GM10847 (cell line): ENCODE data around the gene CLCA4.

Experiments
- POLR2A ChIP-seq: IDR thresholded peaks from 2 replicates; pipeline ENCODE4 v1.6.1; 2011; ENCODE audit not compliant: insufficient read length; ENCODE audit errors: extremely low read depth

The CLCA4 gene, protein sequence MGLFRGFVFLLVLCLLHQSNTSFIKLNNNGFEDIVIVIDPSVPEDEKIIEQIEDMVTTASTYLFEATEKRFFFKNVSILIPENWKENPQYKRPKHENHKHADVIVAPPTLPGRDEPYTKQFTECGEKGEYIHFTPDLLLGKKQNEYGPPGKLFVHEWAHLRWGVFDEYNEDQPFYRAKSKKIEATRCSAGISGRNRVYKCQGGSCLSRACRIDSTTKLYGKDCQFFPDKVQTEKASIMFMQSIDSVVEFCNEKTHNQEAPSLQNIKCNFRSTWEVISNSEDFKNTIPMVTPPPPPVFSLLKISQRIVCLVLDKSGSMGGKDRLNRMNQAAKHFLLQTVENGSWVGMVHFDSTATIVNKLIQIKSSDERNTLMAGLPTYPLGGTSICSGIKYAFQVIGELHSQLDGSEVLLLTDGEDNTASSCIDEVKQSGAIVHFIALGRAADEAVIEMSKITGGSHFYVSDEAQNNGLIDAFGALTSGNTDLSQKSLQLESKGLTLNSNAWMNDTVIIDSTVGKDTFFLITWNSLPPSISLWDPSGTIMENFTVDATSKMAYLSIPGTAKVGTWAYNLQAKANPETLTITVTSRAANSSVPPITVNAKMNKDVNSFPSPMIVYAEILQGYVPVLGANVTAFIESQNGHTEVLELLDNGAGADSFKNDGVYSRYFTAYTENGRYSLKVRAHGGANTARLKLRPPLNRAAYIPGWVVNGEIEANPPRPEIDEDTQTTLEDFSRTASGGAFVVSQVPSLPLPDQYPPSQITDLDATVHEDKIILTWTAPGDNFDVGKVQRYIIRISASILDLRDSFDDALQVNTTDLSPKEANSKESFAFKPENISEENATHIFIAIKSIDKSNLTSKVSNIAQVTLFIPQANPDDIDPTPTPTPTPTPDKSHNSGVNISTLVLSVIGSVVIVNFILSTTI

DNA sequence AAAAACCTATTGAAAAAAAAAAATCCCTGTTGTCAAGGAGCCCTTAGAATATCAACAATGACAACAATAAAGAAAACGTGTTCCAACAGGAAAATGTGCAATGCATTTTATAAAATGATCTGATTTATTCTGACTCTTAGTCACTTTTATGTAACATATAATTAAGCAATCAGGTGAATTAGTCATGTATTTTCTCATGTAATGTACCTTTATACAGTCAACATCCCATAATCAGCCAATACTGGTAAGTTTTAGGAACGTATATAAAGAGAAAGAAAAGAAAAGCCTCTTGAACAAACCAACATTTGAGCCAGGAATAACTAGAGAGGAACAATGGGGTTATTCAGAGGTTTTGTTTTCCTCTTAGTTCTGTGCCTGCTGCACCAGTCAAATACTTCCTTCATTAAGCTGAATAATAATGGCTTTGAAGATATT is at the start of gene CLCA4:
Gene CLCA4 (plus strand): TSS at position 292 of the 435 bp plus-strand sequence. CDS start 42 bp downstream, at position 334.
- no peak for TF ChIP-seq POLR2A

DNA sequence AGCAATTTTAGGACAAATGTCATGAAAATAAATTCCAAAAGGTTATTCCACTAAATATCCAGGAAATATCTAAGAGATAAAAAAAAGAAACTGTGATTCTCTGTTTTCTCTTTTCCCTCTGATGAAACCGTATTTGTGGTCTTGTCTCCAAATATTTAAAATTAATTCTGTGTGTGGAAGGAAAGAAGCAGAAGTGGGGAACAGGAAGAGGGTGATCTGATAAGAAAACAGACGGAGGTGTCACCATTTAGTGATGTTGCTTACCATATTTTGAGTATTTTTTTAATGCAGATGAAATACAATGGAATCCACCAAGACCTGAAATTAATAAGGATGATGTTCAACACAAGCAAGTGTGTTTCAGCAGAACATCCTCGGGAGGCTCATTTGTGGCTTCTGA is 48.6 kb upstream of the CLCA4 start:
- no peak for TF ChIP-seq POLR2A

DNA sequence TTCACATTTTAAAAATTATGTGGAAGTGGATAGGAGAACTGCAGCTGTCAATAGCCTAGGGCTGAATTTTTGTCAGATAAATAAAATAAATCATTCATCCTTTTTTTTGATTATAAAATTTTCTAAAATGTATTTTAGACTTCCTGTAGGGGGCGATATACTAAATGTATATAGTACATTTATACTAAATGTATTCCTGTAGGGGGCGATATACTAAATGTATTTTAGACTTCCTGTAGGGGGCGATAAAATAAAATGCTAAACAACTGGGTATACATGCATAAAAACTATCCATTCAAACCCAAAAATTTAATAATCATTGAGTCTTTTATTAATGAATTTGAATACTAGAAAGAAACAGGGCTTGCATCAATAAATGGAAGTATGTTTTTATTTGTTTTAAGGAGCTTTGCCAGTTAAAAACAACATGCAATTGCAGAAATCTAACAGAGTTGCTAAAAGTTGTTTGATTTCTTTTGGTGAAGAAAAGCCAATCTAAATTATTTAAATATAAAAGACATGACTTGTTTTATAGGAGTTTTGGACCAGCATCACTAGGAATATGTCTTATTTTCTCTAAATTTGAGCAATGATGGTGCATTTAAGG is 46.8 kb upstream of the CLCA4 start:
- no peak for TF ChIP-seq POLR2A

GRCh38 chr1:86500714-86501113 is 46.2 kb upstream of the CLCA4 start:
- no peak for TF ChIP-seq POLR2A

DNA sequence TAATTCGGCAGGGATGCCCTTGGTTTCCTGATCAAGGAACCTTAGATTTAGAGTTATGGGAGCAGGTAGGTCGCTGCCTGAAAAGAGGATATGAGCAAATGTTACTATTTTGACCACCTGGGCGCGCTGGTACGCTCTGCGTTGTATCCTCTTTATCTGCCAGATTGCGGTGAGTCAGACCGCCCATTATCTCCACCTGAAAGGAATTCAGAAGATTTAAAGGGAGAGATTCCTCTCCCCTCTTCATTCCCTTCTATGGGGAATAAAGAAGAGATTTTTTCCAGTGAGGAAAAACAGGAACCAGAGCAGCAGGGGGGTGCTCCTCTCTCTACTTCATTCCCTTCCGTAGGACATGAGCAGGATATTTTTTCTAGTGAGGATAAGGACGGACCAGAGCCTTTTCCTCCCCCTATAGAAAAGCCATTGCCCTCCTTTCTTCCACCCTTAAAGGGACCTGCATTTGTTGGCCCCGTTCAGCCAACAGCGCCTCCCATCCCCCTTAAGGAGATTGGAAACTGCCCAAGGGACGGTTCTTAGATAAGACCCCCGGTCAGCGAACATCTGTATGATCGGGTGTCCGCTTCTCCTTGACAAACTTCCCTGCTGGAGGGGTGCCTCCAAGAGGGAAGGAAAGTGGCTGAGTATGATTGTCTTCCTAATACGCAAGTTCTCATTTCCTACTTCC is 44.0 kb upstream of the CLCA4 start:
- no peak for TF ChIP-seq POLR2A

- TF ChIP-seq POLR2A: no peak
These were observed 43.3 kb upstream of the CLCA4 start for GRCh38 chr1:86503406-86504136.

- TF ChIP-seq POLR2A: no peak
These were observed 42.8 kb upstream of the CLCA4 start for GRCh38 chr1:86504137-86504479.

DNA sequence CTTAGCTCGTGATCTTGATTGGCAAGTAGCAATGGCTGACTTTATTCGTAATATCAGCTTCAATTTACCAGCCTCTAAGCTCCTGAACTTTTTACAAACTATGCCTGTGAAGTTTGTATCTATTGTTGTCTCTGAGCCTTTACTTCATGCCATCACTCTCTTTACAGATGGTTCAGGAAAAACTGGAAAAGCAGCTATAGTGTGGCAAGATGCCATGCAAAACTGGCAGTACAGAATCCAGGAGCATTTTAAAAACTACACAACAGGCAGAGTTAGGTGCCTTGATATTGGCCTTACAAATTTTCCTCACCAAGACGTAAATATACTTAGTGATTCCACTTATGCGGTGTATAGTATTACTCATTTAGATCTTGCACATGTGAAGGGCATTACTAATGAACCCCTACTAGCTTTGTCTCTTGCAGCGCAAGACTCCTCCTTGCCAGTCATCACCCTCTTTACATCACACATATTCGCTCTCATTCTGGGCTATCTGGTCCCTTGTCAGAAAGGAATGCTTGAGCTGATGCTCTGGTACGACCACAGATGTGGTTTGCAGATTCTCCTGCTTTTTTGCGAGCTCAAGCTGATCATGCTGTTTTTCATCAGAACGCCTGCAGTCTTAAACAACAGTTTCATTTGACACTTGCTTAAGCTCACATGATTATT is 41.8 kb upstream of the CLCA4 start:
- TF ChIP-seq POLR2A: no peak

DNA sequence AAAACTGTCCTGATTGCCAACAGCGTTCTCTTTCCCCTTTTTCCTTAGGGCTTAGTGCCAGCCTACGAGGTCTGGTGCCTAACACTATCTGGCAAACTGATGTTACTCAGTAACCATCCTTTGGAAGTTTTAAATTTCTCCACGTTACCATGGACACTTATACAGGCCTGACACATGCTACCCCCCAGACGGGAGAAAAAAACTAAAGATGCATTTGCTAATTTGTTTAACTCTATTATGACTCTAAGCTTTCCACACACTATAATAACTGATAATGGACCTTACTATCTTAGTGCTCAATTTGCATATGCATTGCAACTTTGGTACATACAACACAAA is 41.3 kb upstream of the CLCA4 start:
- no peak for TF ChIP-seq POLR2A

DNA sequence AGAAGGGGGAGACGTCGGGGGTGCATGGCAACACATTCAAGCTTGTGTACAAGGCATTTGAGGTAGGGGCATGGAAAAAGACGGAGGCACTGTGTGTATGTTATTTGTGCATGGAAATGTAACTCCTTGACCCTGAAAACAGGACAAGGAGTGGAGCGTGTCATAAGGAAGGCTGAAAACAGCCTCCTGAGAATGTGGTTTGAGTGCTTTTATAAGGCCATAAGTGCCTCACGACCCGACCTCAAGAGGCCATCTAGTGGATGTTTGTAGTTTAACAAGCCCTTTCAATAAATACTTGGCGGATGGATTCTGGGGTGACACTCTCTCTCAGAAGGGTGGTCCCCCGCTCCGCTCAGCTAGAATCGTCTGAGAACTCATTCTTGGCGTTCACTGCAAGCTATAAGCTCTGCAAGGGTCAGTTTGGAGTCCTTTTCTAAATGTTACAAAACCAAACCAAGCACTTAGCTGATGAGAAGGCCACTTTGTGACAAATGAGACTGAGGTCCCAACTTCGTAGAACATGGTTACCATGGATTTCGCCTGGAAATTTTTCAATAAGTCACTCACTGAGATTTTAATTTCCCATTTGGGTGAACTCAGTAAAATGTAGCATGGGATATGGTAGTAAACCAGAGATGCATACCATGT is 38.8 kb upstream of the CLCA4 start:
- no peak for TF ChIP-seq POLR2A

- TF ChIP-seq POLR2A: no peak
These were observed 38.3 kb upstream of the CLCA4 start for GRCh38 chr1:86508583-86508969.

- TF ChIP-seq POLR2A: no peak
These were observed 31.3 kb upstream of the CLCA4 start for GRCh38 chr1:86515597-86515996.

GRCh38 chr1:86516335-86516734 is 30.5 kb upstream of the CLCA4 start:
- no peak for TF ChIP-seq POLR2A

- no peak for TF ChIP-seq POLR2A
These were observed 29.5 kb upstream of the CLCA4 start for GRCh38 chr1:86517336-86517735.
